AG08396 (cell line): Measurements from ENCODE around the gene CCDC70.

Experiments
- DNase-seq: peaks from one replicate; pipeline ENCODE4 v3.0.0; 2012; ENCODE audit warnings: low spot score, mixed read lengths

The CCDC70 gene

DNA sequence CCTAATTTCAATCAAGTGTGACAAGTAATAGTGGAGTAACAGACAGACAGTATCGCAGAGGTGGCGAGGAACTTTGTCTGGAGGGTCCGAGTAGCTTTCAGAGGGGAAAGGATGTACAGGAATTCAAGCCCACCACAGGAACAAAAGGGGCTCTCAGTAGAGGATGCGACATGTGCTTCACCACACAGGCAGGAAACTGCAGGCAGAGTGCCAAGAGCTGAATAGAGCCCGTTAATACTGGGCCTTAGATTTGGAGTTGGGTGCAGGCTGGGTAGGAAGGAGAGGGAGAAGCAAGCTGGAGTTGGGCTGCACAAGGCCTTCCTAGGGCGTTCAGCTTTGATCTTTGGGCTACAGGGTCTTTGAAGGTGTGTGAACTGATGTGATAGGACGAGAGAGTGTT is 1.2 kb downstream of the CCDC70 start:
- no peak for DNase-seq

DNA sequence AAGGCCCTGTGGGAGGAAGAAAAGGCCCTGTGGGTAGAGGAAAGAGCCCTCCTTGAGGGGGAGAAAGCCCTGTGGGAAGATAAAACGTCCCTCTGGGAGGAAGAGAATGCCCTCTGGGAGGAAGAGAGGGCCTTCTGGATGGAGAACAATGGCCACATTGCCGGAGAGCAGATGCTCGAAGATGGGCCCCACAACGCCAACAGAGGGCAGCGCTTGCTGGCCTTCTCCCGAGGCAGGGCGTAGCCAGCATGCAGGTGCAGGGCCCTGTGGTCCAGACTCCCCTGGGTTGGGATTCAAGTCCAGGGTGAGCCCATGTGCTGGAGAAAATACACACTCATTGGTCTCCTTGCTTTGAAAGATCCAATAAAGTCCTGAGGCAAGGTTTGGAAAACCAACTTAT is 4.1 kb downstream of the CCDC70 start:
- no peak for DNase-seq

- DNase-seq, result no peak
Observed at GRCh38 chr13:51867062-51867461, 5.3 kb downstream of the CCDC70 start.

GRCh38 chr13:51869916-51870315 is 8.1 kb downstream of the CCDC70 start:
- DNase-seq, result no peak

DNA sequence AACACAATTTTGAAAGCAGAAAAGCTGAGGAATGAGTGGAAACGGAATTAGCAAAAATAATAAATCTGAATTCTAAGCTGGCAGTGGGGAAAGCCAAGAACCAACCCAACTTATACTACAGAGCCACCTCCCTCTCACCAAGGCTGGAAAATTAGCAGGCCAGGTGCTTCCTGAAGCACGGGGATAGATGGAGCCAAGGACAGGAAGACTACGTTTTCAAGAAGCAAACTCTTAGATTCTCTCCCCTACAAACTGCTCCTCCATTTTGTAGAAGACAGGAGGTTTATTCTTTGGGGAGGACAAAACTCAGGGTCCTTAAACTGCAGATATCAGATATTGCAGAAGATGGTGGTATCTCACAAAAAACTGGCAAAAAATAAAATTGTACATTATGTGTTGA is 8.8 kb downstream of the CCDC70 start:
- DNase-seq, result no peak

- DNase-seq, result no peak
Observed at GRCh38 chr13:51873117-51873798, 11.5 kb downstream of the CCDC70 start.

- no peak for DNase-seq
Observed at GRCh38 chr13:51873837-51874236, 12.1 kb downstream of the CCDC70 start.

- no peak for DNase-seq
Observed at GRCh38 chr13:51874651-51875050, 12.9 kb downstream of the CCDC70 start.

DNA sequence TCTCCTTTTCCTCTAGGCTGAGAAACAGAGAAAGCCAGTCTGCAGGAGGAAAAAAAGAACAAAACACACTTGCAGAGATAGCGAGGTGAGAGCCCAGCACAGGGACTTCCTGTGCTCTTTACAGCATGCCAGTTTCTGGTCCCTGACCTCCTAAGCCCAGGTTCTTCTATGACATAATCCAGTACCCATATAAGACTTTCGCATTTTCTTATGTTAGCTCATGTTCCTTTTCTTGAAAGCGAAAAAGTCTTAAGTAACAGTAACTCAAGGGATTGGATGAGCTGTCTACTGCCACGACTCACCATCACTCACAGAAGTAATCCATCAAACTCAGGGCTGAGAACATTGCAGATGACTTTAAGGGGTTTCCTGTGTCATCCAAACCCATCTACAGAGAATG is 17.4 kb downstream of the CCDC70 start:
- no peak for DNase-seq

GRCh38 chr13:51881296-51881695 is 19.5 kb downstream of the CCDC70 start:
- DNase-seq, result no peak

DNA sequence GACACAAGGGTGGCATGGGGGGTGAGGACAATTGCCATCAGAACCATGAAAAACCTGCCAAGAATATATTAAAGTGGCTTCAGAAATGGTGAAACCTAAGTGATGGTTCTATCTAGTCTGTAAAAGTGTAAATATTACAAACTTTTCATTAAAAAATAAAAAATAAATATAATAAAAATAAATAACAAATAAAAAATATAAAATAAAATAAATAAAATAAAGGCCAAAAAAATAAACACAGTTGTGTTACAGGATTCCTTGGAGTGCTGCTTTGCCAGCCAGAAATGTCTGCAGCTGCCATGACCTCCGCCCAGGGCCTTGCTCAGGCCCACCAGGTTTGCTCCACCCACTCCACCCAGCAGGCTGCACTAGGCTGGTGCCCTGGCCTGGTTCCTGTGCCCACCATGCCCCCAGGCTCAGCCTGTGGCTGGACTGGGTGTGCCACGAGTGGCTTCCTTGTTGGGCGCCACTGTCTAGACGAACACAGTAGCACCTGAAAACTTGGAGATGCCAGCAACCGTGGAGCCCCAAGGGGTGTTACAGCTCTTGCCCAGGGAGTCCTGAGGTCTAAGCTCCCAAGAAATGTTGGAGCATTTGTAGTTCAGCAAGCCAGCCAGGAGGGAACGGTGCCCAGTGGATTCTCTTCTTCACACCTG is 20.9 kb downstream of the CCDC70 start:
- DNase-seq, result no peak

DNA sequence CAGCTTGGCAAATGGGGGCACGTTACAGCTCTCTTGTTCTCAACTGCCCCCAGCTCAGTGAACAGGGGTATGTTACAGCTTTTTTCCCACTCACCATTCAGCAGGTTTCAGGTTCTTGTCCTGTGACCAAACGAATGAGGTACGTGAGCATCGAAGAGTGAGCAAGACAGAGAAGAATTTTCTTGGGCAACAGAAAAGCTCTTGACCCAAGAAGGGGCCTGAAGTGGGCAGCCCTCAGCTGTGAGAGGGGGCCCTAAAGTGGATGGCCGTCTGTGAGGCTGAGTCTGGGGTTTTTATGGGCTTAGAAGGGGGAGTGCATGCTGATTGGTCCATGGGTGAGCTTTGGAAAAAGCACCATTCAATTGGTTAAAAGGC is 21.4 kb downstream of the CCDC70 start:
- DNase-seq, result no peak

DNA sequence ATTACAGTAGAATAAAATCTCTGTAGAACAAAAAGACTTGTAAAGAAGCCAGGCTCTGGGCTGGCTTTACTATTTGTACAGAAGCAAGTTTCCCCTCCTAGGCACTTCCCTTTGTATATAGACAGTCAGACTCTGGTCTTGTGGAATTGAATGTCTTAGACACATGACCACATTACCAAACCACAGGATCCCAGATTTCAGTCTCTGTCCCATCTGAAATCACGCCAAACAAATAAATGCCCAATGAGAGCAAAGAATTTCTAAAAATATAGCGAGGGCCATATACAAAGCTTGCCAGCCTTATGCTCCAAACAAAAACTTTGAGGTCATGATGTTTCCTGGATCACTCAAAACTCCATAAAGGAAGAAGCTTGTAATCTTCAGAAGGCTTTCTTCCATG is 23.9 kb downstream of the CCDC70 start:
- no peak for DNase-seq

GRCh38 chr13:51887468-51887867 is 25.7 kb downstream of the CCDC70 start:
- no peak for DNase-seq

GRCh38 chr13:51892657-51893056 is 30.9 kb downstream of the CCDC70 start:
- no peak for DNase-seq

DNA sequence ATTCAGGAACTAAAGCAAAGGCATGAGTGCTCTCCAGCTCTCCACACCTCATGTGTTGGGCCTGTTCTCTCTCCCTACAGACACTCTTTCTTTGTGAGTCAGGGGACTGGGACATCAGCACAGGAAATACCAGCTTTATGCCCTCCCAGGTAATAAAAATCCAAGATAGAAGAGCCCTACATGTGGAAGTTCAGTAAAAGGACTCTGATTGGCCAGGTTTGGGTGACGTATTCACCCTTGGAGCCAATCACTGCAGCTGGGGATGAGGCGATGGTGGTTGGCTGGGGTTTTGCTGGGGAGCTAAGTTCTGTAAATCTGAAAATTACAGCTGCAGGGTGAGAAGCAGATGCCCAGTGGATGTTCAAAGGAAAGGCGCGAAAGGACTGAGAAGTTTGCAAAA is 32.5 kb downstream of the CCDC70 start:
- no peak for DNase-seq

DNA sequence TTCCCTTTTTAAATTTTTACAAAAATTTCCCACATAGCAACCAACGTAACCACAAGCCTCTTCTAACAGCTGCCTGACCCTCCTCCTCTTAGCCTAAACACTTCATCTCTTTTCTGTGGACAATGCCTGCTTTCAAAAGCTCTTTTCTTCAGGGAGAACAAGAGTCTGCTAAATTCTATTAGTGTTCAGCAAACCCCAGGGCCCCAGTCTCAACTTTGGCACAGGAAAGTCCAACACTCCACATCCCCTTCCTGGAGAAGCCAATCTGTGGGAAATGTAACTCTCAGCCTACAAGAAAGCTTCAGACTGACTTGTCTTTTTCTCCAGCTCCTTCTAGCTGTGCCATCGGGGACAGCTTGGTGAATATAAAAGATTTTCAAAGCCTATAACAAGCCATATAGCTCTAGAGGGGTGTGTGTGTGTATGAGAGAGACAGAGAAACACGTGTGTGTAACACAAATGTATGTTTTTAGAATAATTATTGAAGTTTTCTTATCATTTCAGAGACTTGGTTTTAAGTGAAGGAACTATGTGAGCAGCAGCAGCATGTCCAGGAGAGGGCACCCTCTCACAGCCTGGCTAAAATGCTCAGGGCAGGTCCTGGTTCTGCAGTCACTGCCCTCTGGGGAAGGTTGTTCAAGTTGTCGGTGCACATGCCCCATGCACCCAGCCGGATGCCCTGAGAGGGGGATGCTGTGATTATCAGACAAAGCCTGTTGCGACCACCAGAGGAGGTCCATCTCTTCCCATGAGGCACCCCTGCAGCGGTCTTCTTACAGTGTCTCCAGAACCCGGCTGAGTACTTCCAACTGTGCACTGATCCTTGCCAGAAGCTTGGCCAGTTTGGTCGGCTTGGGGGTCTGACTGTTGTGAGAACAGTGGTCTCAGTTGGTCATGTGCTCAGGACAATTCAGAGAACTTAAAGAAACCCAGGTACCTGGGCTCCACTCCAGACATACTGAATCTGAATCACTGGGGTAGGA is 34.4 kb downstream of the CCDC70 start:
- peak; percentile 76 for DNase-seq

- DNase-seq, result no peak
Observed at GRCh38 chr13:51900471-51900870, 38.7 kb downstream of the CCDC70 start.

GRCh38 chr13:51902776-51903175 is 41.0 kb downstream of the CCDC70 start:
- no peak for DNase-seq

- DNase-seq, result no peak
Observed at GRCh38 chr13:51905787-51906186, 44.0 kb downstream of the CCDC70 start.

DNA sequence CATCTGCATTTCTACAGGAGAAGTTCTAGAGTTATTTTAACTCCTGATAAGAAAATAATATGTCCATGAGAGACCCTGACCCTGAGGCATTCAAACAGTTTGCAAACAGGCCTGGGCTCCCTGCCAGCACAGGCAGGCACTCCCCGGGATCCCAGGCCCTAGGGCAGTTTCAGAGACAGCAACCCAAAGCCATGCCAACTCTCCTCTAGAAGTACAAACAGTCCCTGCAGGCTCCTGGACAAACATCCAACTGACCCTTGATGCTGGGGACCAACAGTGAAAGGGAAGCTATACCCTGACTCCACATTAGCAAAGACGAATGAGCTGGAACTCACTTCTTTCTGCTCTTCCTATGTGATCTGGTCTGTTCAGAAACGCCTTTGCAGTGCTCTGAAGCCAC is 44.8 kb downstream of the CCDC70 start:
- DNase-seq, result no peak

DNA sequence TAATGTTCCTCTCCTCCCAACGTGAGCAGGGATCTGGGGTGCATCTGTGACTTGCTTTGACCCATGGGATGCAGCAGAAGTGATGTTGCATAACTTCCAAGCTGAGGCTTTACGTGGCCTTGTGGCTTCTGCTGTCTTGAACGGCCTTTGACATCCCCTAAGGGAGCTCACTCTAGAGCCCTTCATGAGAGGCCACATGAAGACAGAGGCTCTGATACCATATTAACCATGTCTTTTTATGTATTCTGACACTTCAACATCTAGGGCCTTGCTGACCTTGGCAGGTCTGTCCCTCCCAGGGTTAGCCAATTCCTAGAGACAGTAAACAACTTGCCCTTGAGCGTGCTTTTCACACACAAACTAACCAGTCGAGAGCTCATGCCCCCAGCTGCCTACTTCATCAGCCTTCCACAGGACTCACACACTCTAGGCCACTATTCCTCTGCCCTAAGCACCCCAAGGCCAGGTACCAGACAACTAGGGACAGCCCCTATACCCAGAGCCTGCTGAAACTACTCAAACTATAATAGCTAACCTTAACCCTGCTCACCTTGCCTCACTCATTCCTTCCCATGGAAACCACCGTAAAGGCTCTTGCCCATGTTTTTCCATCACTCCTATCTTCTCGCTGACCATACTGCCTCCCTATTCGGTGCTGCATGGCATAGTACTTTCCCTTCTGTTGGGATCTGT is 45.4 kb downstream of the CCDC70 start:
- DNase-seq, result no peak
